Endometrium (tissue), 2 donors: ENCODE data around the gene GATA3.
"Not testable (repeated sequence)": the region's sequence is repeated elsewhere in the genome, so short reads cannot be mapped to it uniquely, and the experiment has no call there.

ENCODE experiments used
- FAIRE-seq: peaks from 2 replicates; lab custom pipeline; 2012; peaks lifted over from hg19 to GRCh38; lab: Jason Lieb, UNC
- donor health status: control.
- donor health status: control.

GATA3 gene

GRCh38 chr10:8054494-8055407 lies at the start of gene GATA3:
TSS of gene GATA3 (plus strand) at chr10:8054688. CDS start at chr10:8055656, 968 bp downstream.
- no peak for FAIRE-seq

- no peak for FAIRE-seq
These were observed 48.1 kb upstream of the GATA3 start for GRCh38 chr10:8006274-8006999.

GRCh38 chr10:8009031-8009430 lies 45.5 kb upstream of the GATA3 start:
- no peak for FAIRE-seq

GRCh38 chr10:8013006-8013405 lies 41.5 kb upstream of the GATA3 start:
- no peak for FAIRE-seq

GRCh38 chr10:8013619-8014018 lies 40.9 kb upstream of the GATA3 start:
- no peak for FAIRE-seq

- no peak for FAIRE-seq
These were observed 39.8 kb upstream of the GATA3 start for GRCh38 chr10:8014649-8015048.

GRCh38 chr10:8017277-8017676 lies 37.2 kb upstream of the GATA3 start:
- no peak for FAIRE-seq

GRCh38 chr10:8023321-8023720 lies 31.2 kb upstream of the GATA3 start:
- FAIRE-seq: no peak

- FAIRE-seq: no peak
These were observed 30.6 kb upstream of the GATA3 start for GRCh38 chr10:8023851-8024250.

- no peak for FAIRE-seq
These were observed 27.9 kb upstream of the GATA3 start for GRCh38 chr10:8026349-8027259.

- not testable (repeated sequence) for FAIRE-seq
These were observed 23.3 kb upstream of the GATA3 start for GRCh38 chr10:8031211-8031610.

GRCh38 chr10:8032558-8032957 lies 21.9 kb upstream of the GATA3 start:
- no peak for FAIRE-seq

- FAIRE-seq: no peak
These were observed 20.5 kb upstream of the GATA3 start for GRCh38 chr10:8033812-8034465.

GRCh38 chr10:8034466-8035005 lies 20.0 kb upstream of the GATA3 start:
- no peak for FAIRE-seq

- FAIRE-seq: no peak
These were observed 19.4 kb upstream of the GATA3 start for GRCh38 chr10:8035006-8035640.

GRCh38 chr10:8035641-8036470 lies 18.6 kb upstream of the GATA3 start:
- no peak for FAIRE-seq

- no peak for FAIRE-seq
These were observed 17.8 kb upstream of the GATA3 start for GRCh38 chr10:8036506-8037198.

- no peak for FAIRE-seq
These were observed 17.2 kb upstream of the GATA3 start for GRCh38 chr10:8037199-8037801.
